ENCODE results near the gene MAP3K10. TPM values are rescaled to one million over a fixed set of nuclear protein-coding genes. Genes with fewer than 3 reads are reported as not detected.

The MAP3K10 gene
- total and polyA plus RNA-seq, 8 donors: 5.9 to 32.8 (median 8.0) TPM

DNA sequence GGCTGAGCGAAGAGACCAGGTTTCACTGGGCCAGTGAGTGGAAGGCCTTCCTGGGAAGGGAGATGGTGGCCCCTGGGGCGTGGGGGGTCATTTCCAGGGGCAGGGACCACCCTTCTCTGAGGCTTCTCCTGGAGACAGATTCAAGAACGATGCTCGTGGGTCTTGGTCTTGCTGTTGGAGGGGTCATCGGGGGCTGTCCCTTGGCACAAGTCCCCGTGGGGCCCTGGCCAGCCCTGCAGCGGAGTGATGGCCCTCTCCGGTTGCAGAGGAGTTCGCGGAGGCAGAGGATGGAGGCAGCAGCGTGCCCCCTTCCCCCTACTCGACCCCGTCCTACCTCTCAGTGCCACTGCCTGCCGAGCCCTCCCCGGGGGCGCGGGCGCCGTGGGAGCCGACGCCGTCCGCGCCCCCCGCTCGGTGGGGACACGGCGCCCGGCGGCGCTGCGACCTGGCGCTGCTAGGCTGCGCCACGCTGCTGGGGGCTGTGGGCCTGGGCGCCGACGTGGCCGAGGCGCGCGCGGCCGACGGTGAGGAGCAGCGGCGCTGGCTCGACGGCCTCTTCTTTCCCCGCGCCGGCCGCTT lies 22.1 kb downstream of the MAP3K10 start:
- 86 to 92% methylated on average over 37 to 53 of the region's 53 CpGs for WGBS, 2 donors
- H3K4me1 ChIP-seq: no peaks in the 10 kb centered on the region
- H3K4me3 ChIP-seq: no peak overlapping the region
- TF ChIP-seq, protein P1, sequence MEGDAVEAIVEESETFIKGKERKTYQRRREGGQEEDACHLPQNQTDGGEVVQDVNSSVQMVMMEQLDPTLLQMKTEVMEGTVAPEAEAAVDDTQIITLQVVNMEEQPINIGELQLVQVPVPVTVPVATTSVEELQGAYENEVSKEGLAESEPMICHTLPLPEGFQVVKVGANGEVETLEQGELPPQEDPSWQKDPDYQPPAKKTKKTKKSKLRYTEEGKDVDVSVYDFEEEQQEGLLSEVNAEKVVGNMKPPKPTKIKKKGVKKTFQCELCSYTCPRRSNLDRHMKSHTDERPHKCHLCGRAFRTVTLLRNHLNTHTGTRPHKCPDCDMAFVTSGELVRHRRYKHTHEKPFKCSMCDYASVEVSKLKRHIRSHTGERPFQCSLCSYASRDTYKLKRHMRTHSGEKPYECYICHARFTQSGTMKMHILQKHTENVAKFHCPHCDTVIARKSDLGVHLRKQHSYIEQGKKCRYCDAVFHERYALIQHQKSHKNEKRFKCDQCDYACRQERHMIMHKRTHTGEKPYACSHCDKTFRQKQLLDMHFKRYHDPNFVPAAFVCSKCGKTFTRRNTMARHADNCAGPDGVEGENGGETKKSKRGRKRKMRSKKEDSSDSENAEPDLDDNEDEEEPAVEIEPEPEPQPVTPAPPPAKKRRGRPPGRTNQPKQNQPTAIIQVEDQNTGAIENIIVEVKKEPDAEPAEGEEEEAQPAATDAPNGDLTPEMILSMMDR (IDR thresholded peaks at IDR 0.05): no peak
- no peak for FAIRE-seq
- no peak overlapping the region for H3K27ac ChIP-seq
- intact Hi-C loops (cut with DNase I): no loop called here
- no peak for ATAC-seq
- no peaks in the 10 kb centered on the region for H3K9me3 ChIP-seq
- DNase-seq: no peak
- H3K27me3 ChIP-seq: peaks cover 0 to 11% (median 2%) of the 10 kb centered on the region in 4 donors
- no peaks in the 10 kb centered on the region for H3K36me3 ChIP-seq

DNA sequence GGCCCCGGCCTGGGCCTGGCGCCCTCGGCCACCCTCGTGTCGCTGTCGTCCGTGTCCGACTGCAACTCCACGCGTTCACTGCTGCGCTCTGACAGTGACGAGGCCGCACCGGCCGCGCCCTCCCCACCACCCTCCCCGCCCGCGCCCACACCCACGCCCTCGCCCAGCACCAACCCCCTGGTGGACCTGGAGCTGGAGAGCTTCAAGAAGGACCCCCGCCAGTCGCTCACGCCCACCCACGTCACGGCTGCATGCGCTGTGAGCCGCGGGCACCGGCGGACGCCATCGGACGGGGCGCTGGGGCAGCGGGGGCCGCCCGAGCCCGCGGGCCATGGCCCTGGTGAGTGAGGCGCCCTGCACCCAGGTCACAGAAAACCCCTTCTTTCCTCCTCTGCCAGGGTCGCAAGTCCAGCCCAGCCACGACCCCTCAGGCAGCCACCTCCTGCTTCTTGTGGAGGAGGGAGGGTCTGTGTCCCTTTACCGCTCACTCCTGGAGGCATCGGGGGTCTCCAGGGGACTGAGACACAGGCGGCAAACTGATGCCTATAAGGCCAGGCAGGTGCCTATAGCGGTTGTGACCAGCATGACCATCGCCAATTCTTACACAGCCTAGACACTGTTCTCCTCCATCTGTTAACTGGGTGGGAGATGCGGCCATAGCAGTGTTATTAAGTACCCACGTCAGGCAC lies 22.8 kb downstream of the MAP3K10 start:
- peaks cover 0 to 11% (median 2%) of the 10 kb centered on the region in 4 donors for H3K27me3 ChIP-seq
- H3K9me3 ChIP-seq: no peaks in the 10 kb centered on the region
- H3K27ac ChIP-seq: no peak overlapping the region
- H3K36me3 ChIP-seq: no peaks in the 10 kb centered on the region
- H3K4me3 ChIP-seq: no peak overlapping the region
- no peaks in the 10 kb centered on the region for H3K4me1 ChIP-seq
- intact Hi-C loops (cut with DNase I): no loop called here
- TF ChIP-seq, protein P1 (IDR thresholded peaks at IDR 0.05): no peak
- no peak for ATAC-seq
- 90 to 91% methylated on average over 46 to 50 of the region's 50 CpGs for WGBS, 2 donors
- peak in 1 of 6 donors; percentile 50 for DNase-seq
- no peak for FAIRE-seq

DNA sequence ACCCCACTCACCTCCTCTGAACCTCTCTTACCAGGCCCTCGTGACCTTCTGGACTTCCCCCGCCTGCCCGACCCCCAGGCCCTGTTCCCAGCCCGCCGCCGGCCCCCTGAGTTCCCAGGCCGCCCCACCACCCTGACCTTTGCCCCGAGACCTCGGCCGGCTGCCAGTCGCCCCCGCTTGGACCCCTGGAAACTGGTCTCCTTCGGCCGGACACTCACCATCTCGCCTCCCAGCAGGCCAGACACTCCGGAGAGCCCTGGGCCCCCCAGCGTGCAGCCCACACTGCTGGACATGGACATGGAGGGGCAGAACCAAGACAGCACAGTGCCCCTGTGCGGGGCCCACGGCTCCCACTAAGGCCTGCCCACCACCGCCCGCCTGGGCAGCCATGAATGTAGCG lies 23.7 kb downstream of the MAP3K10 start:
- H3K4me1 ChIP-seq: no peaks in the 10 kb centered on the region
- peak in 2 of 6 donors; percentile 51 to 71 for DNase-seq
- H3K27ac ChIP-seq: no peak overlapping the region
- peaks cover 0 to 11% (median 2%) of the 10 kb centered on the region in 4 donors for H3K27me3 ChIP-seq
- H3K36me3 ChIP-seq: no peaks in the 10 kb centered on the region
- ATAC-seq: no peak
- 70 to 71% methylated on average over 22 of the region's 22 CpGs for WGBS, 2 donors
- H3K9me3 ChIP-seq: no peaks in the 10 kb centered on the region
- intact Hi-C loops (cut with DNase I): no loop called here
- no peak for FAIRE-seq
- H3K4me3 ChIP-seq: no peak overlapping the region
- TF ChIP-seq, protein P1 (IDR thresholded peaks at IDR 0.05): no peak

DNA sequence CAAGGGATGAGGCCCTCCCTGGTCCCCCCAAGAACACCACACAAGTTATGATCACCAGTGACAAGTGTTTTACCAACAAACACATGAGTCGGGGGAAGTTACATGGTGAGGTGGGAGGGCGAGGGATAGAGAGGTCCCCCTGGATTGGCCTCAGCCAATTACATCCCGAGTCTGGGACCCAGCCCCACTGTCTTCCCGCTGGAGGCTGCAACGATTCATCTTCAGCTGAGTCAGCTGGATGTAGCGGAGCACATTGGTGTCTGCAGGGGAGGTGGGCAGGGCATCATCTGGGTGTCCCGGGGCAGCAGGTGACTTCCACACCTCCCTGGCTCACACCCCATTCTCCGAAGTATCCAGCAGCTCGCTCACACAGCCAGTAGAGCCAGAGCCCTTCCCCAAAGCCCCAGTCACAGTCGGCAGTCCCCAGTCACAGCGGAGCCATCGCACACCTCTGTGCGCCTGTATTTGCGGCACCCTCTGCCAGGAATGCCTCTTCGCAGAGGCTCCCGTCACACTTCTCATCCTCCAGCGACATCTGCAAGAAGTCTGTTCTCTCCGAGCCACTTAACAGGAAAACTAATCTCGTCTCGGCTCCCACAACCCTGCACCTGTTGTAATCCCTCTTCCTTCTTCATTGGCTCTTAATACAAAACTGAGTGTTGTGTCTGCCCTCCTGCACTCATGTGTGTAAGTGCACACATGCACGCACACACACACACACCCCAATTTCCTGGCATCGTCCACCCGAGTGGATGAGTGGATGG lies 25.0 kb downstream of the MAP3K10 start:
- Histone ChIP-seq H3K9me3 (no peaks in the 10 kb centered on the region), H3K27ac (no peak overlapping the region), H3K36me3 (no peaks in the 10 kb centered on the region), H3K27me3 (peaks cover 0 to 11% (median 2%) of the 10 kb centered on the region in 4 donors), H3K4me3 (no peak overlapping the region), H3K4me1 (no peaks in the 10 kb centered on the region)
- TF ChIP-seq, protein P1 (IDR thresholded peaks at IDR 0.05): no peak
- FAIRE-seq (no peak), DNase-seq (no peak), ATAC-seq (no peak)
- intact Hi-C loops (cut with DNase I): no loop called here
- 24 to 28% methylated on average over 23 of the region's 23 CpGs for WGBS, 2 donors
